ENCODE measurements around the gene P2RY2.

P2RY2 gene

DNA sequence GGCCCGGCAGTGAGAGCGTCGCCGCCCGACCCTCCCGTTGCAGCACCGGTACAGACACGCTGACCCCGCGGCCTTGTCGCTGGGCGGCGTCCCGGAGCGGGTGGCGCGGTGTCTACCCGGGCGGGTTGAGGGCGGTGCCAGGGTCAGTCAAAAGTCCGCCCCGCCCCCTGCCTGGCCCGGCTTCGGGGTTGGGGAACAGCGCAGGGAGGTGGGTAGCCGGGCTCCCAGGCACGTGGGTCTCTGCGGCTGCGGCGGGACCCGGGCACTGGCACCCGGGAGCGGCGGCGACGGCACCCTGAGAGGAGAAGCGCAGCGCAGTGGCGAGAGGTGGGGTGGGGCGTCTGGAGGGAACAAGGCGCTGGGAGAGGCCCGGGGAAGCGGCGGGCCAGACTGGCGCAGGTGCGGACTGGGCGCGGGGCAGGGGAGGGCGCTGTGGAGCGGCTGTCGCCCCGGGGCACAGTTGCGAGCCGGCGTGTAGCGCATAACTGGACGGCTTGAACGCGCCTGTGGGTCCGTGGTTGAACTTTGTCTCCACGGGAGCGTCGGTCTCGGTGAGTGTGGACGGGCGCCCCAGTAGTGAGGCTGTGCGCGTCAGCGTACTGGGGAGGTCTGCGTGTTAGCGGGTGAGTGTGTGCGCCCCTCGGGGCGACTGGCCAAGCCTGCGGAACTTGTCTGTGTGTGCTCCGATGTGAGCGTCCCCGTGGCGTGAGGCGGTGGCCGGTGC is at the start of gene P2RY2:
TSS of gene P2RY2 (plus strand) at position 176 of the 724 bp plus-strand sequence. CDS start 15,879 bp downstream, outside the sequence.
- peak within 1 kb of the TSS; percentile 94 for H2AFZ ChIP-seq (ENCODE audit: low read length)
- no peak within 1 kb of the TSS for H3K27ac ChIP-seq (ENCODE audit: low read length)
- H3K36me3 ChIP-seq (replicated peaks; ENCODE audit: insufficient read depth, low read length): no peaks in the 10 kb centered on the region
- DNase-seq: peak; percentile 71
- no peaks in the 10 kb centered on the region for H3K79me2 ChIP-seq (ENCODE audit: low read length)
- no peaks in the 10 kb centered on the region for H3K9me3 ChIP-seq (replicated peaks; ENCODE audit: insufficient read depth, low read length)
- peaks cover 7% of the 10 kb centered on the region for H3K4me1 ChIP-seq (ENCODE audit: low read length)
- no peaks in the 10 kb centered on the region for H4K20me1 ChIP-seq (ENCODE audit: insufficient read depth, low read length)
- no peaks in the 10 kb centered on the region for H3K27me3 ChIP-seq (replicated peaks; ENCODE audit: insufficient read depth, low read length)
- H3K9ac ChIP-seq (ENCODE audit: low read length): peak within 1 kb of the TSS; percentile 56; the same call in 1 of the 2 replicates
- no peaks in the 10 kb centered on the region for H3K9me2 ChIP-seq (replicated peaks; ENCODE audit: insufficient read depth, low read length)
- peak within 1 kb of the TSS; percentile 69 for H3K4me3 ChIP-seq (ENCODE audit: low read length)
- peak within 1 kb of the TSS; percentile 93 for H3K4me2 ChIP-seq (ENCODE audit: low read depth, low read length)
- no peaks in the 10 kb centered on the region for H3F3A ChIP-seq (ENCODE audit: insufficient read depth, low read length)
- TF ChIP-seq EZH2 (optimal IDR thresholded peaks at IDR 0.05; ENCODE audit: low read depth, low read length) (no peak), EZH2phosphoT487 (IDR thresholded peaks at IDR 0.05; ENCODE audit: low read length) (no peak)
- TF ChIP-seq, protein P1, sequence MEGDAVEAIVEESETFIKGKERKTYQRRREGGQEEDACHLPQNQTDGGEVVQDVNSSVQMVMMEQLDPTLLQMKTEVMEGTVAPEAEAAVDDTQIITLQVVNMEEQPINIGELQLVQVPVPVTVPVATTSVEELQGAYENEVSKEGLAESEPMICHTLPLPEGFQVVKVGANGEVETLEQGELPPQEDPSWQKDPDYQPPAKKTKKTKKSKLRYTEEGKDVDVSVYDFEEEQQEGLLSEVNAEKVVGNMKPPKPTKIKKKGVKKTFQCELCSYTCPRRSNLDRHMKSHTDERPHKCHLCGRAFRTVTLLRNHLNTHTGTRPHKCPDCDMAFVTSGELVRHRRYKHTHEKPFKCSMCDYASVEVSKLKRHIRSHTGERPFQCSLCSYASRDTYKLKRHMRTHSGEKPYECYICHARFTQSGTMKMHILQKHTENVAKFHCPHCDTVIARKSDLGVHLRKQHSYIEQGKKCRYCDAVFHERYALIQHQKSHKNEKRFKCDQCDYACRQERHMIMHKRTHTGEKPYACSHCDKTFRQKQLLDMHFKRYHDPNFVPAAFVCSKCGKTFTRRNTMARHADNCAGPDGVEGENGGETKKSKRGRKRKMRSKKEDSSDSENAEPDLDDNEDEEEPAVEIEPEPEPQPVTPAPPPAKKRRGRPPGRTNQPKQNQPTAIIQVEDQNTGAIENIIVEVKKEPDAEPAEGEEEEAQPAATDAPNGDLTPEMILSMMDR (IDR thresholded peaks at IDR 0.05; ENCODE audit: low read length): peak; percentile 67

DNA sequence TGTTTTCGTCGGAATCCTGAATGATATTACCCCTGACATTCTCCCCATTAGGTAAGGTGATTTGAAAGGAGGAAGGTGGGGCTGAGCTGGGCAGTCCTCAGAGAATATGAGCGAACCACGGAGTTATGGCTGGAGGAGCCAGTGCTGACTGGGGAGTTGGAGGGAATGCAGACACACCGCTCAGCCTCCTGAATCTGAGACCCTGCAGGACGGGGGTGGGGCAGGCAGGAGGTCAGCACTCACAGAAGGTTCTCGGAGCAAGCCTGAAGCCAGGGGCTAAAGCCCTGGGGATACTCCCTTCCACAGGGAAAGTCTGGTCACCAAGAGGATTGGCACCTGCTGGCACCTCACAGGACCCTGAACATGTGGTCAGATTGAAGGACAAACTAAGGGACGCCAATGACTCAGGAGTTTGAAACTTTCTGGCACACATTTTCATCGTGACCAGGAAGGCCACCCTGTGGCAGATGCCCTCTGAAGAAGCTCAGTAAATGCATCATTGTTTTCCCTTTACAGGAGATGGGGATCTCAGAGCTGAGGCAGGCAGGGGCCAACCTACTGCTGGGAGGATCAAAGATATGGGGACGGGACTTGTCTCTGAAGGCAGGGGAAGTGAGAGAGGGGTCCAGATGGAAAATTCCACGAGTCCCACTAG is 49.0 kb upstream of the P2RY2 start:
- no peaks in the 10 kb centered on the region for H3K4me1 ChIP-seq (ENCODE audit: low read length)
- no peak overlapping the region for H2AFZ ChIP-seq (ENCODE audit: low read length)
- no peaks in the 10 kb centered on the region for H3K9me2 ChIP-seq (replicated peaks; ENCODE audit: insufficient read depth, low read length)
- H3K79me2 ChIP-seq (ENCODE audit: low read length): no peaks in the 10 kb centered on the region
- no peaks in the 10 kb centered on the region for H3K36me3 ChIP-seq (replicated peaks; ENCODE audit: insufficient read depth, low read length)
- TF ChIP-seq, protein P1 (IDR thresholded peaks at IDR 0.05; ENCODE audit: low read length): no peak
- no peak for TF ChIP-seq EZH2 (optimal IDR thresholded peaks at IDR 0.05; ENCODE audit: low read depth, low read length)
- no peak for TF ChIP-seq EZH2phosphoT487 (IDR thresholded peaks at IDR 0.05; ENCODE audit: low read length)
- H3K9me3 ChIP-seq (replicated peaks; ENCODE audit: insufficient read depth, low read length): no peaks in the 10 kb centered on the region
- H3K4me3 ChIP-seq (ENCODE audit: low read length): no peak overlapping the region
- no peak overlapping the region for H3K4me2 ChIP-seq (ENCODE audit: low read depth, low read length)
- H3K27ac ChIP-seq (ENCODE audit: low read length): no peak overlapping the region
- no peaks in the 10 kb centered on the region for H4K20me1 ChIP-seq (ENCODE audit: insufficient read depth, low read length)
- H3F3A ChIP-seq (ENCODE audit: insufficient read depth, low read length): no peaks in the 10 kb centered on the region
- H3K27me3 ChIP-seq (replicated peaks; ENCODE audit: insufficient read depth, low read length): no peaks in the 10 kb centered on the region
- no peak for DNase-seq
- H3K9ac ChIP-seq (ENCODE audit: low read length): no peak overlapping the region

DNA sequence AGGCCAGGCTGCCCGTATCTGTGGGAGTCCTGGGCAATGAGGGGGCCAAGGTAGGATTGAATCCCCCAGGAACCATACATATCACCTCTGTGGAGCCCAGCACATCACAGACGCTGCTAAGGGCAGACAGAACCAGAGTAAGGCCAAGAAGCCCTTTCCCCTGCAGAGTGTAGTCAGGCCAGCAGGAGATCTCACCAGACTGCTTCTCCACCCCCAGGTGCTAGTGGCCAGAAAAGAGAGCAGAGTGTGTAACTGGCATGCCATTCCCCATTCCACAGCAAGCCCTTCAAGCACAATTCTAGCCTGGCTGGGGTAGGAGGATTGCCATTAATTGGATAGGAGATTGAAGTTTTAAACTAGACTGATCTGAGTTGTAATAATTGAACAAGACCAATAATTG is 47.9 kb upstream of the P2RY2 start:
- Histone ChIP-seq H3K27me3 (replicated peaks; ENCODE audit: insufficient read depth, low read length) (no peaks in the 10 kb centered on the region), H4K20me1 (ENCODE audit: insufficient read depth, low read length) (no peaks in the 10 kb centered on the region), H3K4me3 (ENCODE audit: low read length) (no peak overlapping the region), H3K9me3 (replicated peaks; ENCODE audit: insufficient read depth, low read length) (no peaks in the 10 kb centered on the region), H3K9me2 (replicated peaks; ENCODE audit: insufficient read depth, low read length) (no peaks in the 10 kb centered on the region), H3K9ac (ENCODE audit: low read length) (no peak overlapping the region), H3K27ac (ENCODE audit: low read length) (no peak overlapping the region), H2AFZ (ENCODE audit: low read length) (no peak overlapping the region), H3K36me3 (replicated peaks; ENCODE audit: insufficient read depth, low read length) (no peaks in the 10 kb centered on the region), H3K4me1 (ENCODE audit: low read length) (no peaks in the 10 kb centered on the region), H3K4me2 (ENCODE audit: low read depth, low read length) (no peak overlapping the region), H3K79me2 (ENCODE audit: low read length) (no peaks in the 10 kb centered on the region), H3F3A (ENCODE audit: insufficient read depth, low read length) (no peaks in the 10 kb centered on the region)
- DNase-seq: no peak
- TF ChIP-seq EZH2 (optimal IDR thresholded peaks at IDR 0.05; ENCODE audit: low read depth, low read length) (no peak), EZH2phosphoT487 (IDR thresholded peaks at IDR 0.05; ENCODE audit: low read length) (no peak)
- TF ChIP-seq, protein P1 (IDR thresholded peaks at IDR 0.05; ENCODE audit: low read length): no peak
